CD4-positive, alpha-beta T cell treated with Interferon gamma for 1 hour (primary cell): ENCODE results near the gene TSPAN1.

Source experiments
- DNase-seq: peaks from one replicate; pipeline ENCODE4 v3.0.0-alpha.2; 2020

Gene TSPAN1

DNA sequence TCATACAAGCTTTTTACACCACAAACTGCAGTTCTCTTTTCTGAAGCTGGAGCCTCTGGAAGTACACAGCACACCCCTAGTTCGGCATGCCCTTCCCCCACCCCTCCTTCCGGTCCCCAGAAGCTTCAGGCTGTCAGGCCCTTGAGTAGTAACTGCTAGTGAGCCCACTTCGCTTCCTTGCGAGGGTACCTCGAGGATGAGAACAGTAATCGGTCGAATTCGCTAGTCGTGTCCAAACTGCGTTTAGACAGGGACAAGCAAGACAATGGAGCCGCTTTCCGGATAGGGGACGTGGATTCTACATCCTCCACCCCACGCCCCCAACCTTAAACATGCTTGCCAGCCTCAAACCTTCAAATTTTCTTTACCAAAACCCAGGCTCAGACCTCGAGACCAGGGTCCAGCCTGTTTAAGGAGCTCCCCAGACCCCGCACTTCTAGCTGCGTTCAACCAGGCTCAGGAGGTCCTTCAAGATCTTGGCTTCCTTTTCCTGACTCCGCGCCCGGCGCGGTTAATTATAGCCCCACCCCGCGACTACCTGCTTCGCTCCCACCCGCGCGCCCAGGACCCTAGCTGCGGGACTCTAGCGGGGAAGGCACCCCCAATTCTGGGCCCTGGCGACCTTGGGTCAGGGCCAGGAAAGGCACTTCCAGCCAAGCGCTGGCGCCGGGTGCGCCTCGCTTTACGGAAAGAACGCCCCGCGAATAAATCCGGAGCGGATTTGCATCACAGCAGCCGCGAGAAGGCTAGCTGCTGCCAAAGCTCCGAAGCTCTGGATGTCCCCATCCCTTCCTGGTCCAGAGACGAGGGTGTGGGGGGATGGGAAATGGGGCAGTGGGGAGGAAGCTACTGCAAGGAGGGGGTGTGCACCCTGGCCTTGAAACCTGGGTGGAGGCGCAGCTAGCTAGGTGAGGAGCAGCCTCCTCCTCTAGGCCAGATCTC is 8.1 kb upstream of the TSPAN1 start:
- DNase-seq: peak; percentile 45

DNA sequence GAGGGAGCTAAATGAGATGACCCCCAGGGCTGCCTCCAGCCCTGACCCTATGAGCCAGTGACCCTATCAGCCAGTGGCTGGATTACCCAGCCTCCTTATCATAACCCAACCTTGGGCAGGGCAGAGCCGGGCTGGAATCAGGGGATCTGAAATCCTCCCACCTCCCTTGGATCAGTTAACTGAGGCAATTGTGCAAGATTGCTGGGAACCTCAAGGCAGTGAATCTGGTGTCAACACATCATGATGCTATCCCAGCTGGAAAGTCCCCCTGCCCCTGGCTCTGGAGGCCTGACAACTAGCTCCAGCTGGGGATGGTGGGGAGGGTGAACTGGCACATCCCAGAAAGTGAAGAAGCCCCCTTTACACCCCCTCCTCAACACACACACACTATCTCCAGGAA is 6.4 kb upstream of the TSPAN1 start:
- DNase-seq: no peak

DNA sequence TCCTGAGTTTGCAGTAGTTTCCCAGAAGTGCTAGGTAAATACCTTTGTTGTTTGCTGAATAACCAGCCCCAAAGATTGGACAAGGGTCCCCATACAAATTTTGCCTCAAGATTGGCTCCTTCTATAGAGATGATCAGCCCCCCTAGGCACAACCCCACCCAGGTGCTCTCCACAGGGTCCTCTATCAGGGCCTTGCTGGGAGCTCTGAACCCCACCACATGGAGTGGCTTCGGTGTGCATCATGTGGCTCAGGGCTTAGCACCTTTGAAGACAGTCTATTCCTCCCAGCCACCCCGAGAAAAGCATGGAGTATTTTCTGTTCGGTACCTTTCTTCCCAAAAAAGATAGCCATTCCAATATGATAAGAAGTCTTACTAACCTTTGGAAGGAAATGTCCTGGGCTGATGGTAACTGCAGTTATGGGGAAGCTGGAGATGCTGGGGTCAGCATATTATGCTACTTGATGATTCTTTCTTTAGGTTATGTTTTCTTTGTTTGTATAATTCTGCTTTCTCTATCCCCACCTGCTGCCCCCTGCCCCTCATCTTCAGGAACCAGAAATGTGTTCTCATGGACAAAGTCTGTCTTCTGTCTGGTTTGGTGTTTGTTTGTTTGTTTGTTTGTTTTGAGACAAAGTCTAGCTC is 5.0 kb upstream of the TSPAN1 start:
- DNase-seq: no peak

DNA sequence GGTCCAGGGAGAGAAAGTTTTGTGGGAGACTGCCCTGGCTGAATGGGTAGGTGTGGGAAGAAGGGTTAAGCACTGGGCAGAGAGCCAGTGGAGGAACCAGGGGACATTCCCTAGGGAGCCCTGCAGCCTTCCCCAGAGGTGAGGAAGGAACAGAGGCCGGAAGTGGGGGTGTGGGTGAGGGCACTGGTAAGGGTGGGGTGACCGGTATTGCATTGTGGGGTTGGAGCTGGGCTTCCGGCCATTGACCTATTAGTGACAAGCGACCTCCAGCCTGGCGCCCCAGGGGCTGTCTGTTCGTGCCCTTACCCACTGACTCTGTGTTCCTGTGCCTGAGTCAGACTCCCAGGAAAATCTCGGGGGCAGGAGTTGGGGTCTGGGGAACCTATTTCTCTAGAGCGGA is 3.5 kb upstream of the TSPAN1 start:
- DNase-seq: no peak

DNA sequence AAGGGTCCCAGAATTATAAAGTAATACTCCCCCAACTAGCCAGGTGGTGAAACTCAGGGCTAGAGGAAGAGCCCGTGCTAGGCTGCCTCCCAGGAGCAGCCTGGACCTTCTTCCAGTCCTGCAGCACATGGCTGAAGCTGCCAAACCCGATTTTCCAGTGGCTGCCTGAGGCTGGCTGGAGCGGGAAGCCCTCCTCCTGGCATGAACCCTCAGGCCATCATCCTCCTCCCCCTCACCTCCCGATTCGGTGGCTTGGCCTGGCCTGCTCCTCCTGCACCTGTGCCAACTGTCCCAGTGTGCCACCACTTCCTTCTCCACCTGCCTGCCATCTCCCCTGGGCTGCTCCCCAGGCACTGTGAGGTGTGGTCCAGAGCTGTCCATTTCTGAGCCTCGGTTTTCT is 3.0 kb upstream of the TSPAN1 start:
- DNase-seq: no peak

DNA sequence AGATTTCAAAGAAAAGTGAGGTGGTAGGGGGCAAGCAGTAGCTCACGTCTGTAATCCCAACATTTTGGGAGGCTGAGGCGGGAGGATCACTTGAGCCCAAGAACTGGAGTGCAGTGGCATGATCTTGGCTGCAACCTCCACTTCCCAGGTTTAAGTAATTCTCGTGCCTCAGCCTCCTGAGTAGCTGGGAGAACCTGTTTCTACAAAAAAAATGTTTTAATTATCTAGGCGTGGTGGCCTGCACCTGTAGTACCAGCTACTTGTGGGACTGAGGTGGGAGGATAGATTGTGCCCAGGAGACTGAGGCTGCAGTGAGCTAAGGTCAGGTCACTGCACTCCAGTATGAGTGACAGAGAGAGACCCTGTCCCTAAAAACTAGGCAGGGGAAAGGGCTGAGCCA is 2.6 kb upstream of the TSPAN1 start:
- no peak for DNase-seq

DNA sequence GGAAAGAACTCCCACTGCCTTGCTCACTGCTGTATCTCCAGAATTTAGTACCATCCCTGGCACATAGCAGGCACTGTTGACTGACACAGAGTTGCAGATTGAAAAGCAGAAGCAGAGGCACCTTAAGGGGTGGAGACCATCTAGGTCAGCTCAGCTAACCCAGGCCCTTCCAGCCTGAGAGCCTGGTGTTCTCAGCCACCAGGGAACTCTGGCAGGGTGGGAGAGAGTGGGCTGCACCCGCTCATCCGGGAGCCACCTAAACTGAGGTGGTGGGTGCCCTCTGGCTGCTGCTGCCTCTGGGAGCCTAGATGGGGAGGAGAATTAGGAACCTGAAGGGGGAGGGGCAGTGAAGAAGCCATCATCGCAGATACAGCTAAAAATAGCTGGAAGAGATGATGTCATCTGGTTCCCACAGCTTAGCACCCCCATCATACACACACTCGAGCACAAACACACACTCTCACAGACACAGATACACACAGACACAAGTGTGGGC is 1.5 kb upstream of the TSPAN1 start:
- DNase-seq: no peak

DNA sequence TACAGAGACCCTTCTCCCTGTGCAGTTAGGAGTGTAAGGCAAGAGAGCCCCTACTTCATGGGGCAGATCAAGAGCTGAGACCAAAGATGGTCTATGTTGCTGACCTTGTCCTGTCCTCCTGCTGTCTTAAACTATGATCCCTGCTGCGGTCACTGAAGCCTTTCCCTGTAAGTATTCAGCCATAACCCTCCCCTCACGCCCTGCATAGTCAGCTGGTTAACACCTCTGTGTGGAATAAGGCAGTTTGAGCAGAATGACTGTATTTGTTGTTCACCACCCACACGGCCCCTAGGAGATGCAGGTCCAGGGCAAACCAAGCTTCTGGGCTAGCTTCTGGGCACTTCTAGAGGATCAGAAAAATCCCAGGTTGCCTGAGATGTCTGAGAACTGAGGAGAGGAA is 356 bp downstream of the TSPAN1 start:
- no peak for DNase-seq

DNA sequence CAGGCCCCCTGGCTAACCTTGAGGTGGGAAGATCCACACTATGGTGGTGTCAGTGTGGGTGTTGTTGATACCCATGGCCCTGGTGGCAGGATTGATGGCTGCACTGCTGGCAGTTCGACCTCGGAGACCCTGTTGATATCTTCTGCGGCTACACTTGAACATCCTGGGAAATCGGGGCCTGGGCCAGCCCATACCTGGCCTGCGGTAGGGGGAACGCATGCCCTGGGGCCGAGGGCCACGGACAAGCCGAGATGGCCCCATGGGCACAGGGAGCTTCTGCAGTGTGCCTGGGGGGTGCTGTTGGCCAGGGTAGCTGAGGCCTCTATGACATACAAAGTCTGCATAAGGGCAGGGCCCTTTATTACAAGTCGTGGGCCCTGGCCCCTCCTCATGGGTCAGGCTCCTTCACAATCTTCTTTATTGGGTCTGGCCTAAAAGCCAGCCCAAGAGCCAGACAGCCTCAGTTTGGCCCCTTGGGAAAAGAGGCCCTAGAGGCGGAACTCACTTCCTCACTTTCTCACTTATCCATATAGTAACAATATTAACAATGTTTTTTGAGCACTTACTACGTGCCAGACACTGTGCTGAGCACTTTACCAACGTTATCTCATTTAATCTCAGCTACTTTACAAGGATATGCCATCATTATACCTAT is 1.5 kb downstream of the TSPAN1 start, which contains the start of gene P3R3URF:
P3R3URF (minus strand) TSS at position 278 of the 655 bp plus-strand sequence; CDS start at position 261, 17 bp downstream.
- no peak for DNase-seq

DNA sequence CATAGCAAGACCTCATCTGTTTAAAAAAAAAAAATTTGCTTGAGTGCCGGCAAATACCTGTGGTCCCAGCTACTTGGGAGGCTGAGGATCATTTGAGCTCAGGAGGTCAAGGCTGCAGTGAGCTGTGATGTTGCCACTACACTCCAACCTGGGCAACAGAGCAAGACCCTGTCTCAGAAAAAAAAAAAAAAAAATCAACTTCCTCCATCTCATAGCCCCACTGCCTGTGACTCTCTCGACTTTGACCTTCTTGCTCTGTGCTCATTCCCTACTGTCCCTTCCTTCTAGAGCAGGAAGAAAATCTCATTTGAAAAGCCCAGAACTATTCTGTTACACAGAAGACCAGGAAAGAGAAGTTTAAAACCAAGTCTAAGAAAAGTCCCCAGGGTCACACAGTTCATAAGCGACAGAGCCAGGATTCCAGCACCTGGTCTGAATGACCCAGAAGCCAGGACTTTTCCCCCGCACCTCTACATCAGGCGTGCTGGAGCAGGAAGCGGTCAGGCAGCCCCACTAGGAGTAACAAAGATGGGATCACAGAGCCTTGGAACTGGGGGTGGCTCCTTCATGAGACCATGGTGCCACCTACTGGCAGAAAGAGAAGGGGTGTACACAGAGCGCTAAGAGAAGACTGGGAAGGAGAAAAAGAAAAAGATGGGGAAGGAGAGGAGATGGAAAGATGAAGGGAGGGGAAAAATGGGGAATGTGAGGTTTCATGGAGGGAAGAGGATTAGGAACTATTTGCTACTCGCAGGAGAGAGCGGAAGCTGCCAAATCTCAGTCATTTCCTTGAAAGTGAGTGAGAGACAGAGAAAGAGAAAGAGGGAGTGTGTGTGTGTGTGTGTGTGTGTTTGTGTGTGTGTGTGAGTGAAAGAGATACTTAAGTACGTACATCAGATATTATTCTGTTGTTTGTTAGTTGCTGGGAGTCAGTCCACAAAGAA is 4.5 kb downstream of the TSPAN1 start:
- peak; percentile 53 for DNase-seq

DNA sequence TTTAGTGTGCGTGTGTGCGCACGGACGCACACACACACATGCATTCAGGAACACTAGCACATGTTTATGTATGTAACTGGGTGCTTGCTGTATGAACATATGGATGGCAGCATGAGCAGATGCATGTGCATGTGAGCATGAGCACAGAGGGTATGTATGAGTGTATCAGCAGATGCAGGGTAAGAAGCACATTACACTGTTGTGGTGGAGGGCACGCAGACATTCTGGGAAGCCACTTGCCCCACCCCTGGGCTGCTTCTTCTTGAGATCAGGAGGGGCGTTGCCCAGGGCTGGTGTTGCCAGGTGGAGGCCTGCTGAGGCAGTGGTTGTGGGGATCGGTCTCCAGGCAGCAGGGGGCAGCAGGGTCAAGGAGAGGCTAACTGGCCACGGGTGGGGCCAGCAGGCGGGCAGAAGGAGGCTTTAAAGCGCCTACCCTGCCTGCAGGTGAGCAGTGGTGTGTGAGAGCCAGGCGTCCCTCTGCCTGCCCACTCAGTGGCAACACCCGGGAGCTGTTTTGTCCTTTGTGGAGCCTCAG is 5.3 kb downstream of the TSPAN1 start:
- no peak for DNase-seq

DNA sequence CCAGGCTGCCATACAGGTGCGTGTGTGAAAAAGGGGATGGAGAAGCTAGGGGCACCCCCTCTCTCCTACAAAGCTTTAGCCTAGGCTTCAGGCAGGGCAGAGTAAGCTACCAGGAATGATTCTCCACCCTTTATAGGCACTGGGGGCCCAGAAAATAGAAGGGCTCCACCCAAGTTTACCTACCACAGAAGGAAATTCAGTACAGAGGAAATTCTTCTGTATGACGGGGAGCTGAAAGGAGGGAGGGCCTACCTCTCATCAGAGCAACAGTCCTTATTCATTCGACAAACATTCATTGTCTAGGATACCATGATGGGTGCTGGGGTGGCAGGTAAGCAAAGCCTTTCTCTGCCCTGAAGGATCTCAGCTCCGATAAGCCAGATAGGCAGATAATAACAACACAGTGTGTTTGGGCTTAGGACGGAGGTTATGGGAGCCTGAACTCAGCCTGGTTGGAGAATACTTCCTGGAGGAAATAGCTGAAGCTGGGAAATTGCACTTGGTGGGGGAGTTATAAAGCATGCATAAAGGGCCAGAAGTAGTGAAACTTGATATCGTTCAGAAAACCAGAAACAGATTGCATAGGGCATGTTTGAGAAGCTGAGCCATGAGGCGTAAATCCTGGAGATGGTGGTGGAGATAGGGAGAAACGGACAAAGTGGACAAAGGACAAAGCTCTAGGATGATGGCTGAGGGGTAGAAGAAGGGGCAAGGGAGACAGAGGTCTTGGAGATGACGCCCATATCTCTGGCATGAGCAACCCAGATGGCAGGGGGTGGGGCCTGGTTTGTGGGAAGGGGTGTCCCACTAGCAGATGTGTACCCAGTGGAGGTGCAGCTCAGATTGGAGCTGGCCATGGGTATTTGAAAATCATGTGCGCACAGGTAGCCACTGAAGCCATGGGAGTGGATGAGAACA is 6.7 kb downstream of the TSPAN1 start:
- no peak for DNase-seq

DNA sequence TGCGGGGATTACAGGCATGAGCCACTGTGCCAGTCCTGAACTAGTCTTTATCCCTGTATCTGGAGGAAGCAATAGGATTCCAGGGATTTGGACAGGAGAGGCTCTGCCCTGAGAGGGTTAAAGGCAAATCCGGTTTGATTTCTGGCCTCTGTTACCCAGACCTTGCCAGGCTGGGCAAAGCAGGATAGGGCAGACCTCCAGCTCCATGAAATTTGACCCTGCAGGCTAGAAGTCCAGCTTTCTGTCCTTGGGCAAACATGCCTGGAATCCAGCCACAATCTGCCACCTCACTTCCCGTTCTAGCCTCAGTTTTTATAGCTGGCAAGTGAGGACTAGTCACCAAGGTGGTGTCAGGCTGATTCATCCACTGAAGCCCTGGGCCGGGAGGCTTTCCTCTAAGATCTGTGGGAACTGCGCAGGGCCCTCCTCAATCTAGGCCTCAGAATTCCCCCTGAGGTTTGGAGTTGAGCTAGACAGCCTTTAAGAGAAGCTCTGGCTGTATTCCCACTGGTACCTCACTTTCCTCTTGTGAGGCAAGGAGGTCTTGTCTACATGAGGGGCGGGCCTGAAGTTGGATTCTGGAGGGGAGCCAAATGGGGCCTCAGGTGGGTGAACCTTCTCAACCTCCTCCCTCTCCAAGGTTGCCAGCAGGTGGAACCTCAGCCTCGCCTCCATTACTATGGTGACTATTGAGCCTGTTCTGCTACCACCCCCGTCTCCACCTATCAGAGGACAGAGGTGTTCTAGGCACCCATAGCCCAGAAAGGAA is 8.4 kb downstream of the TSPAN1 start:
- DNase-seq: no peak

DNA sequence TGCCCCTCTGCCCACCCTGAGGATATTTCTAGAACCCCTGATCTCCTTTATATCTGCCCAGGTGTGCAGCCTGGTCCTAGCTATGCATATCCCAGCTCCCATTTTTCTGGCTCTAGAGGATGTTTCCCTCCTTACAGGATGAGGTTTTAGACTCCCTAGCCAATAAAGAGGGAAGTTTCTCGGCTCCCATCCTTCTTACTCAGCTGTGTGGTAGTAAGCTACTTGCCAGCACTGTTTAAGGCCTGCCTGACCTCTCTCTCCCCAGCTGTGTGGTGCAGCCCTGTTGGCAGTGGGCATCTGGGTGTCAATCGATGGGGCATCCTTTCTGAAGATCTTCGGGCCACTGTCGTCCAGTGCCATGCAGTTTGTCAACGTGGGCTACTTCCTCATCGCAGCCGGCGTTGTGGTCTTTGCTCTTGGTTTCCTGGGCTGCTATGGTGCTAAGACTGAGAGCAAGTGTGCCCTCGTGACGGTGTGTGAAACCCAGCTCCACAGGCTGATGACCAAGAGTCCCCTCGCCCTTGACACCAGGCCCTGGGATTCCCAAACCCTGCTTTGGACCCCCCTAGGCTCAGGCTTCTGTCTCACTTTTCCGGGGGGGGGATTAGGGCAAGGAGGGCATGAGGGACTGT is 9.2 kb downstream of the TSPAN1 start:
- no peak for DNase-seq

DNA sequence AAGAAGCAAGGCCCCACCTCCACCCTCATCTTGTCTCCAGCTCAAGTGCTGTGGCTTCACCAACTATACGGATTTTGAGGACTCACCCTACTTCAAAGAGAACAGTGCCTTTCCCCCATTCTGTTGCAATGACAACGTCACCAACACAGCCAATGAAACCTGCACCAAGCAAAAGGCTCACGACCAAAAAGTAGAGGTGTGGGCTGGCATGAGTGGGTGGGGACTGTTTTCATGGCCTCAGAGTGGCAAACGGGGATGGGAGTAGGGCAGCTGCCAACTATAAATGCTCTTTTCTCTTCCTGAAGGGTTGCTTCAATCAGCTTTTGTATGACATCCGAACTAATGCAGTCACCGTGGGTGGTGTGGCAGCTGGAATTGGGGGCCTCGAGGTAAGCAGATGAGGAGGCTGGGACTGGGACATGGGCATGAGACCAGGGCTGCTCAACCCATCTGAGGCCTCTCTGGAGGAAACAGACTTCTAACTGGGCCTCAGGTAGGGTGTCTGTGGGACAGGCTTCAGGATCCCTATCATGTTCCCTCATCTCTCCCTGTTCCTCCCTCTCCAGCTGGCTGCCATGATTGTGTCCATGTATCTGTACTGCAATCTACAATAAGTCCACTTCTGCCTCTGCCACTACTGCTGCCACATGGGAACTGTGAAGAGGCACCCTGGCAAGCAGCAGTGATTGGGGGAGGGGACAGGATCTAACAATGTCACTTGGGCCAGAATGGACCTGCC is 10.2 kb downstream of the TSPAN1 start:
- no peak for DNase-seq

DNA sequence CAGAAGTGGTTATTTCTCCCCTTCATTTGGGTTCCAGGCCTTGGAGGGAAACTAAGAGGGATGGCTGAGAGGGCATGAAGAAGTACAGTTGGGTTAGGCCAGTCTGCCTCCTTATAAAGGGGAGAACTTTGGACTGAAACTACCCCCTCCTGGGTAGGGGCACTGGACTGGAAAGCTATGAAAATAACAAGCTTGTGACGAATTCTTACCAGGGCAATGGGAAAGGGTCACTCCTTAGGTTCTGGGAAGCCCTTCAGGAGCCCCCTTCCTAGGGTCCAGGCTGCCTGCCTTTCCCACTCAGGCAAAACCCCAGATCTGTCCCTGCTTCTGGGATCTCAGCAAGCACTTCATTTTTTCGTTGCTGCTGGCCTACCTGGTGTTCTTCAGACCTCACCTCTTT is 11.2 kb downstream of the TSPAN1 start:
- DNase-seq: no peak

DNA sequence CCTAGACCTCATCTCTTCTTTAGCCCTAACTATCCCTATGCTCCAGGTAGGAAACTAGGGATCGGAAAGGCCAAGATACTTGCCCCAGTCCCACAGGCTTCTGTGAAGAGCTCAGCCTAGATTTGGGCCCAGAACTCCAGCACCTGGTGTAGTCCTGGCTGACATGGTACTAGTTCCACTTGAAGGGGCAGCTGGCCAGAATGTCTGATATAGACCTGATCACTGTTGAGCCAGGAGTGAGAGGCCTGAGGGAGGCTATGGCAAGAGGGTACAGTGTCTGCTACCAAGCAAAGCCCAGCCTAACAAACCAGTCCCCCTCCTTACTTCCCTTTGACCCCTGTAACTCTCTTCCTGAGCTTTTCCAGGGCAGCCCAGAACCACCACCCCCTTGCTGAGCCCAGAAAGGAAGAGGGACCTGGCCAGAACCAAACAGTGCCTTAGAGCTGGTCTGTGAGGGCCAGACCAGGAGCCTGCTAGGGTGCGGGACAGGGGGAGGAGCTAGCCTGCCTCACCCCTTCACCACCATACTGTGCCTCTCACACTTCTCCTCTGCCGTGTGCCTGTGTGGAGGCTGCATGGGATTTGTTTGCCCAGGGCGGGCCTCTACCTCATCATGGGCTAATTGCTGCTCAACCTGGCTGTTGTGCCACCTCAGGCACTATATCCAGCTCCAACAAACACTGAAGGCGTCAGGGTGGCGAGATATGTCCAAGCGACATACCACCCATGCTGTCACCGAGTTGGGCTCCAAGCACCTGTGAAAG is 12.4 kb downstream of the TSPAN1 start:
- DNase-seq: no peak
